NK-92 (cell line): ENCODE results near the gene PKP4.

ENCODE experiments used
- DNase-seq: peaks from one replicate; lab custom pipeline; 2025; ENCODE audit not compliant: unreplicated experiment; lab: John Stamatoyannopoulos, UW

PKP4 gene

GRCh38 chr2:158714420-158714819 lies 257.7 kb downstream of the PKP4 start:
- no peak for DNase-seq

GRCh38 chr2:158715357-158715756 lies 258.6 kb downstream of the PKP4 start:
- no peak for DNase-seq

DNA sequence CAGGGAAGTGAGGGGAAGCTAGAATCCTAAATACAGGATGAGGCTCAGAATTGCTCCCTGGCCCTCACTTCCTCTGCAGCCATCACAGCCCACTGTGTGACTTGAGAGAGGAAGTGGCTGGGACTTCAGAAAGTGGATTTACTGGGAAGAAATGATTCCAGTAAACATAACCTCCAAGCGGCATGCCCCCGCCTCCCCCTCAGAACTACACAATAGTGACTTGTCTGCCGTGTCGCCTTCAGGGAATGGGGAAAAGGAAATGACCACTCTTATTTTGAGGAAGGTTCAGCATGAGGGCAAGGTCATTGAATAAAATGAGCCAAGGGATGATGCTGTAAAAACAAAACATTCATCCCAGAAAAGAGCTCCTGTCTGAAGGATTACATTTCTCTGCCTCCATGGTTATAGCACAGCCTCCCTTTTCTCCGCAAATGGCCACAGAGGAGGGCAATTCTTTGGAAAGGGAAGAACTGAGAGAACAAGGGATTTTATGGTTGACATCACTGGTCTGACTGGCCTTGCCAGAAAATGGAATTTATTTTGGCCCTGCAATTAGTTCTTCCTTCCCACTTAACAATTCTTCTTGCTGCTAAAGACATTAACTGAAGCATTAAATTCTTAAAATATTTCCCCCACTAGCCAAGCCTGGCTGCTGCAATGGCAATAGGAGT lies 259.5 kb downstream of the PKP4 start:
- DNase-seq = no peak

DNA sequence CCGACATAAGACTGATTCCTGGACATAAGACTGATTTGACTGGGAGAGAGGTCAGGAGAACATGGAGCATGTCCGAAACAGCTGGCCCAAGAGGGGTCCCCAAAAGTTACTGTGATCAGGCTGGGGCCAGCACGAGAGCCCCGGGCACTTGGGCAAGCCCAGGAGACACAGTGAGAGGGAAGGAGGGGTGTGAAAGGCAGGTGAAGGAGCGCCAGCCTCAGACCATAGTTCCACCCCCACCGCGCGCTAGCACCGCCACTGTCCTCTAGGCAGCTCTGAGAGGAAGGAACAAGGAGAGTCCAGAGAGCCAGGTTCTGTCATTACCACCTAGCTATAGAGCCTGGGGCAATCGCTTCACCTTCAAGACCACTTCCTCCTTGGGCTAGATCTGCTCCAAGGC lies 260.2 kb downstream of the PKP4 start:
- no peak for DNase-seq

DNA sequence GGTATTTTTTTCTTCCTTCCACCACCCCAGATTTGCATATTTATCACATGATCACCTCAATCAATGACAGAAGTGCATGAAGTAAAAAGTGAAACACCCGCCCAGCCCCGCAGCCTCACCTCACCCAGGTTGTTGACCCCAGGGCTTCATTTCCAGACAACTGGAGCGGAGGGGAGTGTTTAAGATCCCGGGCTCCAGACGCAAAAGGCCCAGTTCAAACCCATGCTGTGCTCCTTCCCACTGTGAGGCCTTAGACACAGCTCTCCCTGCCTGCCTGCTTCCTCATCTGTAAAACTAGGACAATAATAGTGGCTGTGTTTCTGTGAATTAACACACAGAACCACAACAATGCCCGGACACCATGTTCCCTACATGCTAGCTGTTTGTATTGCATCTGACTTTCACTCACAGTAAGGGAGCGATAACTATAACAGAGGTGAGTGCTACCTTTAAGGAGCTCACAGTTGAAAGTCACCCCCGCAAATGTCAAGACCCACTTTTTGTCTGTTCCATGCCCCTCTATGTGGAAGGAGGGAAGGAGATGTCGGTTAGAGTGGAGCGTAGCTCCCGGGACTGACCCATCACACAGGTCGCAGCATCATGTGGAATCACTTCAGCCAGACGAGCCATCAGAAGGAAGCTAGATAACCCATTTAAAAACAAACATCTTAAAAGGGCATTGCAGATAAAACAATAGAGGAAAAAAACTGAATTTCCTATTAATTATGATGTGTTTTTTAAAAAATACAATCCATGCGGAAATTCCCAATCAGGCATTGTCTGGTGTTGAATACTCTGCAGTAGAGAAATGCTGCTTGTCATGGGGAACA lies 260.8 kb downstream of the PKP4 start:
- no peak for DNase-seq

GRCh38 chr2:158718196-158718585 lies 261.4 kb downstream of the PKP4 start:
- no peak for DNase-seq

GRCh38 chr2:158718851-158719250 lies 262.1 kb downstream of the PKP4 start:
- no peak for DNase-seq

- DNase-seq = no peak
Observed at GRCh38 chr2:158719403-158719802, 262.7 kb downstream of the PKP4 start.

- no peak for DNase-seq
Observed at GRCh38 chr2:158722266-158723105, 265.7 kb downstream of the PKP4 start.

DNA sequence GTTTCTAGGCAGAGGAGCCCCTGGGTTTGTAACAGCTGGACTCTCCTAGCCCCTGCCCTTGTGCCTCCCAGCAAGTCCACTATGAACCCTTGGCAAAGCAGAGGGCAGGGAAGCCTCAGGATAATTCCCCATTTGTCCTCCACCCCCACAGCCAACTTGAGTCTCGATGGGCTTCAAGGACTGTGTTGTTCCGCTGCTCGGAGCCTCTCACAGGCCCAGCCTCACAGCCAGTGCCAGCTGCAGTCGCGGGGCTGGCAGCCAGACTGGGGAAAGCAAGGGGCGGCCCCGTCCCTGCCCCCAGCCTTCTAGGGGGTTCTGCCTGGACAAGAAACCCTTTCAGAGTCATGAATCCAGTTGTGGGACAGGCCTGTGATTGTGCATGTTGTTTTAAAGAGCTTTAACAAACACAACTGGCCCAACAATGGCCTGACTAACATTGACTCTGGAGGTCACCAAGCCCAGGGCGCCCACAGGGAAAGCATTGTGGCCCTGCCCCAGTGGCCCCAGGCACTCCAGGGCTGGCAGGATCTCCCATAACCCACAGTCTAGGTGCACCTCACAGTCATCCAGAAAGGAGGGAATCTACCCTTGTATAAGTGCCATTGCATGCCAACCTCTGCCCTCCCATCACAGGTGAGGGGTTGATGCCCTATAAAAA lies 266.6 kb downstream of the PKP4 start:
- no peak for DNase-seq

GRCh38 chr2:158723921-158724802 lies 267.4 kb downstream of the PKP4 start:
- DNase-seq = no peak

DNA sequence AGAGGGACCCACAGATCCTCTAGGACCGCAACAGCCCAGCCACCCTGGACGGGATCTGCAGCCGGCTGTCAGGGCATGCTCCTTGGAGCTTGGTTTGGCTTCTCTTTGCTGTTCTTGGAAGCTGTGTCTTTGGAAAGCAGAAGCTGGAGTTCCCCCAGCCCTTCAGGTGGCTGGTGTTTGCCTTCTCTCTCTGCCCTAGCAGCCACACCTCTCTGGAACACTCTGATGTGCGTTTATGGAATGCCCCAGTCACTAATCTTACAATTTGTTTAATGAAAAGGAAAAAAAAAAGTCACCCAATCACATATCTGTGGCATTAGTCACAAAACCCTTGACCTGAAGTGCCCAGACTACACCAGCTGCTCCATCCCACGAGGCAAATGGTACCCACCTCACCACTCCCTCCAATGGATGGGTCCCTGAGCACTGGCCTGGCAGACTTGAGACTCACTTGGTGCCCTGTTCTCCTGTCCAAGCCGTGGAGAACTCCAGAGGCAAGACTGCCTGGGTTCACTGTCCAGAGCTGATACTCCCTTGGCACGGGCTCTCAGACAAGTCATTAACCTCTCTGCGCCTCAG lies 268.1 kb downstream of the PKP4 start:
- no peak for DNase-seq

- DNase-seq = no peak
Observed at GRCh38 chr2:158725441-158725891, 268.7 kb downstream of the PKP4 start.

DNA sequence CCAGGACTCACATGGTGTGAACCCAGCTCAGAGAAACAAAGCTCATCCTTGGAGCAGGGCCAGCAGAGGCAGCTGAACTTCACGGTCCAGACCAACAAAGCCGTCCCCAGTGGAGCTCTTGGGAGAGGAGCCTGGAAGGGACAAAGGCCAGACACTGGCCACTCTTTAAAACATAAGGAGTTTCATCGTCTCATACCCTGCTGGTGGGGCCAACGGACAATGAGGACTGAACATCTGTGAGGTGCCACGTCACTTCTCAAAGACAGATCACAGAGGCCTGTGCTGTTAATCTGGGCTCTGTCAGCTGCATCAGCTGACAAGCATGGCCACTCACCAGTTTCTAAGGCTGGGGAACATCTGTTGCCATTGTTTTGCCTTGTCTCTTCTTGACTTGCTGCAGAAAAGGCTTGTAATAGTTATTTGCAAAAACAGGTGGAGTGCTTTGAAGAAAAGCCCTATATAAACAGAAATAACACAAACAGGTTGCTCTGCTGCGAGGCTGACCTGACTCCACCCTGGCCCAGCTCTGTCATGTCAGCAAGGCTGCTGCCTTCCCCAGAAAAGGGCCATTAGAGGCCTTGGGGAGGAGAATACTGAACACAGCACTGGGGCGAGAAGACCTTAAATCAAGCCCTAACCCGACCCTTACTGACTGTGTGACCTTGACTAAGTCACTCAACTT lies 270.3 kb downstream of the PKP4 start:
- DNase-seq = no peak

GRCh38 chr2:158728422-158728821 lies 271.7 kb downstream of the PKP4 start:
- DNase-seq = no peak

DNA sequence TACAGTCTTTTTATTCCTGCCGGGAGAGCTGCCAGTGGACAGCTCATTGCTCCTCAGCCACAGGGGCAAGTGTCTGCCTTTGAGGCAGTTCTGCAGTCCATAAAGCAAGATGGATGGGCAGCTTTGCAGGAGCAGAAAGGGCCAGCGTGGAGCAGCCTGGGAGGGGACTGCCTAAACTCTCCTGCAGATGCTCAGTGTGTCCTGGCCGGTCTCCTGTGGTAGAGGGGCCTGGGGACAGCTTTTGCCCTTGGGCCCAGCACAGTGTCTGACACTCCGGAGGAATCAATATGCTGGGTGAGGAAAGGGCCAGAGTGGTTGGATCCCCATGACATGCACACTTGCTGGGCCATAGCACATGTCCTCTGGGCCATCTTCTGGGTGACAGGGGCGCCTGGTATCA lies 272.7 kb downstream of the PKP4 start:
- no peak for DNase-seq

DNA sequence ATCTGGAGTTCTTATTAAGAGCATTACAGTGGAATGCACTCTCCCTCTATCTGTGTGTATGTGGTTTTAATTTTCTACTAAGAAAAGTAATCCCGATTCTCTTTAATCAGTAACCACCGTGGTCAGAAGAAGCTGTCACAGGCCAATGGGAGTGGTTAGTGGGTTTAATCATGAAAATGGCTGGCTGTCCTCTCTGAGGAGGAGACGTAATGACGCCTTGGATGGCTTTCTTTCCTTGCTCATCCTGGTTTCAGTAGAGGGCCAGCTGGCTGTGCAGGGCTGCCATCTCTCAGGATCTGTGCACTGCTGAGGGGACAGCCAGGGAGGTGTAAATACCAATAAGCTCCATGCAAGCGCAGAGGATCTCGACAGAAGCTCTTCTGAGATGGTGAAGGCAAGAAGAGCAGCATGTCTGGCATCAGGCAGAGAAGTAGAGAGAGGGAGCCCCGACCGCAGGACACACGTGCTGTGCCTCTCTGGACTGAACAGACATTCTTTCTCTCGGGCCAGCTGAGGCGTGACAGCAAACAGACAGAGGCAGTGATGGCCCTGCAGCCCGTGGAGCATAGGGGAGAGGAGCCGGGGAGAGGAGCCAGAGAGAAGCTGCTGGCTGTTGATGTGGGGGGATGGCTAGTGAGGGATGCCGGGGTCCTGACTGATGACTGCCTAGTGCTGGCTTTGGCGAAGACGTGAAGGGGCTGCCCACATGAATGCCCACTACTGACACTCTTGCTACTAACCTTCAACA lies 273.3 kb downstream of the PKP4 start:
- no peak for DNase-seq

GRCh38 chr2:158730621-158731140 lies 273.9 kb downstream of the PKP4 start:
- DNase-seq = no peak
